D721Med (cell line): Measurements from ENCODE around the gene CDK9.
"Not testable (repeated sequence)": the region's sequence is repeated elsewhere in the genome, so short reads cannot be mapped to it uniquely, and the experiment has no call there.

ENCODE experiments used
- DNase-seq: peaks from one replicate; pipeline ENCODE4 v3.0.0; 2011; ENCODE audit warnings: low spot score; ENCODE audit not compliant: insufficient read length
- FAIRE-seq: peaks from 2 replicates; lab custom pipeline; 2011; peaks lifted over from hg19 to GRCh38; lab: Jason Lieb, UNC
- TF ChIP-seq, protein P1 (sequence below): IDR thresholded peaks from 2 replicates; pipeline ENCODE4 v1.5.1; 2012; ENCODE audit warnings: mild to moderate bottlenecking, control low read depth; ENCODE audit not compliant: insufficient read depth; ENCODE audit errors: missing control alignments

The CDK9 gene

DNA sequence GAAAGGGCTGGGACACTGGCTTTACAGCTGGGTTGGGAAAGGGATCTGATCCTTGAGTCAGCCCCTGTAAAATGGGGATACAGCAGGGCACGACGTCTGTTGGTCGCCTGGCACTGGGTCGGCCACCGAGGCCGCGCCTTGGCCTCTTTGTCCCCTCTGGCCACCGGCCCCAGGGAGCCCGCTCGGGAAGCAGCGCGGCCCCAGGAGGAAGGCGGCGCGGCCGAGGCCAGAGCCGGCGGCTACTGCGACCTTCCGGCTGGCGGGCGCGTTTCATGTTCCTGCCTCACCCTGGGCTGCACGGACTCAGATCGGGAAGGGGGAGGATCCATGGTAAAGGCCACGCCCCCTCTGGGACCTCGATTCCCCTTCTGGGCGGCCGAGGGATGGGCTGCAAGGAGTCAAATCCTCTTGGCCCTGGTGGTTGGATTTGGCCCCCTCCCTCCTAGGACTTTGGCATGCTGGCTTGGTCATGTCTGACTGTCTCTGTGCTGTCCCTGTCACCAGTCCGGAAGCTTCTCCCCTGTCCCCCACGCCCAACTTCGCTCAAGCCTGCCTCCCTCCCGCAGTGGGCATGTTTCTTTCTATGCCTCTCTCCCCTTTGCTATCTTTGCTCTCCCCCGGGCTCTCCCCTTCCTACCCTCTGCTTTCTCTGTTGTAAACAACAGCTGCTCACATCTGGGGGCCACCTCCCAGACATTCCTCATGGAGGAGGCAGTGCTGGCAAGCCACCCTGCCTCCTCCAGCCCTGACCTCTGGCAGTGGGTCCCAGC, 42.6 kb downstream of the CDK9 start:
- TF ChIP-seq, protein P1, sequence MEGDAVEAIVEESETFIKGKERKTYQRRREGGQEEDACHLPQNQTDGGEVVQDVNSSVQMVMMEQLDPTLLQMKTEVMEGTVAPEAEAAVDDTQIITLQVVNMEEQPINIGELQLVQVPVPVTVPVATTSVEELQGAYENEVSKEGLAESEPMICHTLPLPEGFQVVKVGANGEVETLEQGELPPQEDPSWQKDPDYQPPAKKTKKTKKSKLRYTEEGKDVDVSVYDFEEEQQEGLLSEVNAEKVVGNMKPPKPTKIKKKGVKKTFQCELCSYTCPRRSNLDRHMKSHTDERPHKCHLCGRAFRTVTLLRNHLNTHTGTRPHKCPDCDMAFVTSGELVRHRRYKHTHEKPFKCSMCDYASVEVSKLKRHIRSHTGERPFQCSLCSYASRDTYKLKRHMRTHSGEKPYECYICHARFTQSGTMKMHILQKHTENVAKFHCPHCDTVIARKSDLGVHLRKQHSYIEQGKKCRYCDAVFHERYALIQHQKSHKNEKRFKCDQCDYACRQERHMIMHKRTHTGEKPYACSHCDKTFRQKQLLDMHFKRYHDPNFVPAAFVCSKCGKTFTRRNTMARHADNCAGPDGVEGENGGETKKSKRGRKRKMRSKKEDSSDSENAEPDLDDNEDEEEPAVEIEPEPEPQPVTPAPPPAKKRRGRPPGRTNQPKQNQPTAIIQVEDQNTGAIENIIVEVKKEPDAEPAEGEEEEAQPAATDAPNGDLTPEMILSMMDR = no peak
- no peak for FAIRE-seq
- no peak for DNase-seq

GRCh38 chr9:127829205-127829906, 43.5 kb downstream of the CDK9 start:
- DNase-seq (no peak), FAIRE-seq (no peak)

DNA sequence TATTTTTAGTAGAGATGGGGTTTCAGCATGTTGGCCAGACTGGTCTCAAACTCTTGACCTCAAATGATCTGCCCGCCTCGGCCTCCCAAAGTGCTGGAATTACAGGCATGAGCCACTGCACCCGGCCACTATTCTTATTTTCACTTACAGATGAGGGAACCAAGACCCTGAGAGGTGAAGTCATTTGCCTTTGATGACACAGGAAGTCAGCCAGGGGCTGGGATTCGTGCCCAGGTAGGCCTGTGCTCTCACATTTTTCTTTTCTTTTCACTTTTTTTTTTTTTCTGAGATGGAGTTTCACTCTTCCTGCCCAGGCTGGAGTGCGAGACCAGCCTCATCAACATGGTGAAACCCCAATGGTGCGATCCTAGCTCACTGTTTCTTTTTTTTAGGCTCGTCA, 46.4 kb downstream of the CDK9 start:
- no peak for DNase-seq
- FAIRE-seq = no peak
- TF ChIP-seq, protein P1 = no peak

More at GRCh38 chr9:127829205-127829906, 43.5 kb downstream of the CDK9 start:
- TF ChIP-seq, protein P1 = no peak

- DNase-seq (no peak), FAIRE-seq (no peak)
- TF ChIP-seq, protein P1 = no peak
Measured at GRCh38 chr9:127833555-127833954, 47.7 kb downstream of the CDK9 start.

DNA sequence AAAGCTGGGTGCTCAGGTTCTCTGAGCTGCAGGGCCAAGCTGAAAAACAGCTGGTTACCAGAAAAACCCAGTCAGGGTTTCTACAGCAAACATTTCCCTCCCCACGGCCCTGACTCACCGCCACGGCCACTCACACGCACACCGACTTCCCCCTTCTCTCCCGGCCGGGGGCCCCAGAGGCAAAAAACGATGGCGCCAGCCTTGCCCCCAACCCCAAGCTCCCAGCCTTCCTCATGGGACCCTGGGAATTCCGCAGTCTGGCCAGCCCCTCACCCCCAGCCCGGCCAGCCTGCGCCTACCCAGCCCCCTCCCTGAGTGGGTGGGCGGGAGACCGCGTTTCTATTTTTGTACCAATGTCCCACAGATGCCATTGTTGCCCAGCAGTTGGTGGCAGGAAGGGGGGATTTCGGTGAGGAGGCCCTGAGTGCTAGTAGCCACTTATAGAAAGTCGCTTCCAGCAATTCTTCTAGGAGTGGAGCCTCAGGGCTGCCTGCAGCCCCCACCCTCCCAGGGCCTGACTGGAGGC, 50.2 kb downstream of the CDK9 start:
- no peak for FAIRE-seq
- TF ChIP-seq, protein P1 = no peak

GRCh38 chr9:127836561-127836960, 50.7 kb downstream of the CDK9 start:
- DNase-seq, FAIRE-seq: not testable (repeated sequence)

More for the DNA sequence above, 50.2 kb downstream of the CDK9 start:
- DNase-seq = no peak

- DNase-seq (no peak), FAIRE-seq (no peak)
- TF ChIP-seq, protein P1 = no peak
Measured at GRCh38 chr9:127837346-127837745, 51.5 kb downstream of the CDK9 start.
